NT2/D1 (cell line): ENCODE measurements around the gene TIAM1.

ENCODE experiments used
- SUZ12 ChIP-seq: IDR thresholded peaks from 2 replicates; pipeline ENCODE4 v1.6.1; 2011; ENCODE audit not compliant: insufficient read length, insufficient read depth; ENCODE audit errors: extremely low read depth
- ZNF274 ChIP-seq: IDR thresholded peaks from 2 replicates; pipeline ENCODE4 v1.6.1; 2011; ENCODE audit warnings: mild to moderate bottlenecking, low read depth, low read length

DNA sequence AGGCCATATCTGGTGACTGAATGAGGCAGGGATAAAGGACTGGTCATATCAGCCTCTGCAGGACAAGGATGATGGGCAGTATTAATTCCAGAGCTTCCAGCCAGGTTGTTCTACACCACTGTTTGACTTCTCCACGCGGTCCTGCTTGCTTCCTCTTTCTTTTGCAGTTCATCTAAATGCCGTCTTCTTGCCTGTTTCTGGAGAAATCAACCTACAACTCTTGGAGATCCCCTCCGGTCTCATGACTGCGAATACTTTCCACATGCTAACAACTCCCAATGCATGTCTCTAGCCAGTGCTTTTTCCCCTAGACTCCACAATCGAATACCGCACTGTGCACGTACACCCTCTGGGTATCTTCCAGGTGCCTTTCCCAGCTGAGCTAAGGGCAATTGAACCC lies 14.1 kb upstream of the TIAM1 start:
- no peak for TF ChIP-seq SUZ12
- no peak for TF ChIP-seq ZNF274
